Gastroesophageal sphincter (tissue), 3 donors: ENCODE measurements around the gene OR2T10.

Experiments used
- POLR2A ChIP-seq, 2 donors: fragments of 450-650 bp; IDR thresholded peaks; one replicate each; pipeline ENCODE4 v1.6.1; 2017; ENCODE audit warnings: antibody characterized with exemption in 2 of 2, mild to moderate bottlenecking in 2 of 2, moderate library complexity in 1 of 2
- POLR2AphosphoS5 ChIP-seq: sonication (generic); formaldehyde crosslinking; IDR thresholded peaks from one replicate; pipeline ENCODE4 v1.6.1; 2017; ENCODE audit warnings: antibody characterized with exemption
- TF ChIP-seq, protein P1 (sequence below), 4 experiments: fragments of 200-600 bp in 2 of 4; fragments of 450-650 bp in 2 of 4; sonication (generic) in 1 of 4; IDR thresholded peaks; one replicate each; pipeline ENCODE4 v1.5.1; 2017 to 2019; ENCODE audit warnings: antibody characterized with exemption in 4 of 4, mild to moderate bottlenecking in 2 of 4, moderate library complexity in 2 of 4

DNA sequence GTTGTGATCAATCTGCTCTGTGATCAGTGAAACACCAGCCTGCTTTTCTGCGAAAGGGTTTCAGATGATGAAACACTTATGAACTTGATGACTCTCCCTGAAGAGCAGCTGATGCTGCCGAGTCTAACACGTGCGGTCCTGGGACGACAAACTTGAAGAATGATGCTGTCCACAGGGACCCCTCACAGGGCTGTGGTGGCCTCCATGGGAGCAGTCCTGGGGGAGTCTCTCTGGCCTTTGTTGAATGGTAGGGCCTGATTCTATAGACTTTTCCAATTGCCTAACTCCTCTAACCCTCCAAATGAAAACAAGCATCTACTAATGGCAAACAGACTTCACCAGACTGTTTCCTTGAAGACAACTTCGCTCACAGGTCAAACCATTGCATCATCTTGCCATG is at the start of gene OR2T10:
- TF ChIP-seq, protein P1, sequence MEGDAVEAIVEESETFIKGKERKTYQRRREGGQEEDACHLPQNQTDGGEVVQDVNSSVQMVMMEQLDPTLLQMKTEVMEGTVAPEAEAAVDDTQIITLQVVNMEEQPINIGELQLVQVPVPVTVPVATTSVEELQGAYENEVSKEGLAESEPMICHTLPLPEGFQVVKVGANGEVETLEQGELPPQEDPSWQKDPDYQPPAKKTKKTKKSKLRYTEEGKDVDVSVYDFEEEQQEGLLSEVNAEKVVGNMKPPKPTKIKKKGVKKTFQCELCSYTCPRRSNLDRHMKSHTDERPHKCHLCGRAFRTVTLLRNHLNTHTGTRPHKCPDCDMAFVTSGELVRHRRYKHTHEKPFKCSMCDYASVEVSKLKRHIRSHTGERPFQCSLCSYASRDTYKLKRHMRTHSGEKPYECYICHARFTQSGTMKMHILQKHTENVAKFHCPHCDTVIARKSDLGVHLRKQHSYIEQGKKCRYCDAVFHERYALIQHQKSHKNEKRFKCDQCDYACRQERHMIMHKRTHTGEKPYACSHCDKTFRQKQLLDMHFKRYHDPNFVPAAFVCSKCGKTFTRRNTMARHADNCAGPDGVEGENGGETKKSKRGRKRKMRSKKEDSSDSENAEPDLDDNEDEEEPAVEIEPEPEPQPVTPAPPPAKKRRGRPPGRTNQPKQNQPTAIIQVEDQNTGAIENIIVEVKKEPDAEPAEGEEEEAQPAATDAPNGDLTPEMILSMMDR (IDR thresholded peaks at IDR 0.05): no peak
- TF ChIP-seq POLR2A (IDR thresholded peaks at IDR 0.05) (no peak), POLR2AphosphoS5 (no peak)
